ENCODE data around the gene IGF2BP1. TPM values are rescaled to one million over a fixed set of nuclear protein-coding genes. Genes with fewer than 3 reads are reported as not detected.

Gene IGF2BP1
- total RNA-seq, 1 experiment from 2014 or later = 601 TPM

GRCh38 chr17:48954300-48954755, 42.9 kb upstream of the IGF2BP1 start:
- peak; percentile 94 to 97 for TF ChIP-seq CTCF (IDR thresholded peaks at IDR 0.05; ENCODE audit: insufficient read depth in 1 of 2, low read depth in 1 of 2, low read length in 1 of 2, severe bottlenecking in 1 of 2, unreplicated experiment in 1 of 2)
- ChIA-PET POLR2A (interaction anchor here (0.5 to 1.7 kb wide), 4 partner anchors 10 to 78 kb away, joined by 3 to 15 read pairs (median 6); partner anchors contain the start of gene SNF8), CTCF (interaction anchor here (0.6 to 4.0 kb wide), 13 partner anchors 8 to 85 kb away, joined by 3 to 112 read pairs (median 5); partner anchors contain the start of genes IGF2BP1 and SNF8)
- no peaks in the 10 kb centered on the region for H3K27me3 ChIP-seq (replicated peaks; ENCODE audit: control insufficient read depth, insufficient read depth, low read length)
- intact Hi-C loops (cut with micrococcal nuclease; ENCODE audit: unreplicated experiment) = loop anchor here (1.0 to 10.0 kb wide), 6 partner anchors 43 to 270 kb away; partner anchors contain the start of gene IGF2BP1
- H3K27me3 Mint-ChIP-seq (ENCODE audit: insufficient read depth, unreplicated experiment) = no peaks in the 10 kb centered on the region
- peaks cover 11% of the 10 kb centered on the region for H3K36me3 Mint-ChIP-seq (ENCODE audit: insufficient read depth, unreplicated experiment)
- DNase-seq = peak; percentile 89 to 91
- H3K9me3 ChIP-seq = no peaks in the 10 kb centered on the region
- no peaks in the 10 kb centered on the region for H3K36me3 ChIP-seq (ENCODE audit: control insufficient read depth, insufficient read depth, low read length)
- H3K9me3 Mint-ChIP-seq (ENCODE audit: unreplicated experiment) = no peaks in the 10 kb centered on the region
- H3K4me1 ChIP-seq = peaks cover 13% of the 10 kb centered on the region
- BruUV-seq (replicated peaks) = no TSS peak
- no peak overlapping the region for H3K4me3 Mint-ChIP-seq (ENCODE audit: unreplicated experiment)
- H3K4me1 Mint-ChIP-seq (ENCODE audit: low read depth, unreplicated experiment) = peaks cover 10% of the 10 kb centered on the region
- H3K4me3 ChIP-seq (ENCODE audit: low read depth, low read length) = no peak overlapping the region
- H3K27ac Mint-ChIP-seq (ENCODE audit: unreplicated experiment) = peak overlapping the region; percentile 47

GRCh38 chr17:48960834-48961515, 36.2 kb upstream of the IGF2BP1 start:
- DNase-seq = peak; percentile 41 to 62
- H3K27me3 Mint-ChIP-seq (ENCODE audit: insufficient read depth, unreplicated experiment) = no peaks in the 10 kb centered on the region
- peaks cover 28% of the 10 kb centered on the region for H3K4me1 ChIP-seq
- peak overlapping the region; percentile 39 for H3K4me3 Mint-ChIP-seq (ENCODE audit: unreplicated experiment)
- no peaks in the 10 kb centered on the region for H3K36me3 ChIP-seq (ENCODE audit: control insufficient read depth, insufficient read depth, low read length)
- H3K27ac Mint-ChIP-seq (ENCODE audit: unreplicated experiment) = peak overlapping the region; percentile 80
- peaks cover 11% of the 10 kb centered on the region for H3K36me3 Mint-ChIP-seq (ENCODE audit: insufficient read depth, unreplicated experiment)
- H3K9me3 ChIP-seq = no peaks in the 10 kb centered on the region
- no TSS peak for BruUV-seq (replicated peaks)
- no peak for TF ChIP-seq CTCF (IDR thresholded peaks at IDR 0.05; ENCODE audit: insufficient read depth in 1 of 2, low read depth in 1 of 2, low read length in 1 of 2, severe bottlenecking in 1 of 2, unreplicated experiment in 1 of 2)
- no peaks in the 10 kb centered on the region for H3K27me3 ChIP-seq (replicated peaks; ENCODE audit: control insufficient read depth, insufficient read depth, low read length)
- H3K4me3 ChIP-seq (ENCODE audit: low read depth, low read length) = no peak overlapping the region
- no peaks in the 10 kb centered on the region for H3K9me3 Mint-ChIP-seq (ENCODE audit: unreplicated experiment)
- peaks cover 24% of the 10 kb centered on the region for H3K4me1 Mint-ChIP-seq (ENCODE audit: low read depth, unreplicated experiment)
- ChIA-PET CTCF (interaction anchor here (0.8 to 3.8 kb wide), 13 partner anchors 11 to 263 kb away, joined by 3 to 29 read pairs (median 5); partner anchors contain the start of gene SNF8), POLR2A (interaction anchor here (0.5 to 2.9 kb wide), 7 partner anchors 10 to 1209 kb away, joined by 3 to 13 read pairs (median 9); partner anchors contain the start of gene SNF8)
- intact Hi-C loops (cut with micrococcal nuclease; ENCODE audit: unreplicated experiment) = loop anchor here (1.0 kb wide), 1 partner anchor 10 kb away; no protein-coding TSS in a partner anchor

DNA sequence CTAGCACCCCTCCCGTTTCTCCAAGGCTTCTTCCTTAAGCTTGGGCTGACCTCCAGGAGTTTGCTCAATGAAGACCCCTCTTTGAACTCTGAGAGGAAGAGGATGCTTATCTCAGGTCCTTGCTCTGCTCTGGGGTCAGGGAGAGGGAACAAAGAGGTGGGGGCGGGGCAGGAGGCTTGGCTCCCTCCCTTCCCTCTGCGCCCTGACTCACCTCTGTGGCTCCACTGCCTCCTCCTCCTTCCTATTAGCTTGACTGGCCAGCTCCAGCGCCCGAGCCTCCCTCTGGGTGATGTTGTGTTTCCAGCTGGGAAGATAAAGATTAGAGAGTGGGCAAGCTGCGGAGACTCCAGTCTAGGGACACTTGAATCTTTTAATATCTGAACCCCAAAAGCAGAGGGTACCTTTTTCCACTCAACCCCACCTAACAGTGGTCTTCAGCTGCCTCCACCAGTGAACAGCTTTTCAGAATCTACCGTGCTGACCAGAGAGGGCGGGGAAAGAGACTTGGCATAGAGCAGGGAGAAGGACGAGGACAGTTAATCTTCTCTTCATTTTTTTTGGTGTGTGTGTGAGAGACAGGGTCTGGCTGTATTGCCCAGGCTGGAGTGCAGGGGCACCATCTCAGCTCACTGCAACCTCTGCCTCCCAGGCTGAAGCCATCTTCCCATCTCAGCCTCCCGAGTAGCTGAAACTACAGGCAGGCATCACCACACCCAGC, 35.5 kb upstream of the IGF2BP1 start:
- no peak for TF ChIP-seq CTCF (IDR thresholded peaks at IDR 0.05; ENCODE audit: insufficient read depth in 1 of 2, low read depth in 1 of 2, low read length in 1 of 2, severe bottlenecking in 1 of 2, unreplicated experiment in 1 of 2)
- H3K36me3 Mint-ChIP-seq (ENCODE audit: insufficient read depth, unreplicated experiment) = peaks cover 7% of the 10 kb centered on the region
- ChIA-PET POLR2A (interaction anchor here (0.5 to 2.9 kb wide), 7 partner anchors 9 to 71 kb away, joined by 3 to 13 read pairs (median 9); partner anchors contain the start of gene SNF8), CTCF (interaction anchor here (0.6 to 3.8 kb wide), 13 partner anchors 8 to 266 kb away, joined by 3 to 29 read pairs (median 5); no protein-coding TSS in a partner anchor)
- intact Hi-C loops (cut with micrococcal nuclease; ENCODE audit: unreplicated experiment) = loop anchor here (1.0 kb wide), 1 partner anchor 10 kb away; no protein-coding TSS in a partner anchor
- DNase-seq = peak; percentile 73 to 80
- peak overlapping the region; percentile 80 for H3K27ac Mint-ChIP-seq (ENCODE audit: unreplicated experiment)
- H3K4me3 Mint-ChIP-seq (ENCODE audit: unreplicated experiment) = peak overlapping the region; percentile 39
- BruUV-seq (replicated peaks) = TSS peak; percentile 67
- H3K4me1 Mint-ChIP-seq (ENCODE audit: low read depth, unreplicated experiment) = peaks cover 24% of the 10 kb centered on the region
- no peaks in the 10 kb centered on the region for H3K27me3 Mint-ChIP-seq (ENCODE audit: insufficient read depth, unreplicated experiment)
- Histone ChIP-seq H3K36me3 (ENCODE audit: control insufficient read depth, insufficient read depth, low read length) (no peaks in the 10 kb centered on the region), H3K4me1 (peaks cover 28% of the 10 kb centered on the region), H3K27me3 (replicated peaks; ENCODE audit: control insufficient read depth, insufficient read depth, low read length) (no peaks in the 10 kb centered on the region), H3K9me3 (no peaks in the 10 kb centered on the region), H3K4me3 (ENCODE audit: low read depth, low read length) (no peak overlapping the region)
- no peaks in the 10 kb centered on the region for H3K9me3 Mint-ChIP-seq (ENCODE audit: unreplicated experiment)

Measured in Caco-2 (cell line).